ENCODE measurements around the gene ARMH1.

- TF ChIP-seq CTCF (conservative IDR thresholded peaks at IDR 0.05 in 1 of 2, IDR thresholded peaks at IDR 0.05 in 1 of 2; ENCODE audit: extremely low read depth in 1 of 2, insufficient read depth in 1 of 2, low read depth in 1 of 2, low read length in 2 of 2) (no peak), EZH2 (IDR thresholded peaks at IDR 0.05; ENCODE audit: borderline replicate concordance, low read length) (no peak)
Observed at GRCh38 chr1:44701141-44701573, 26.6 kb downstream of the ARMH1 start.
